ENCODE measurements around the gene SDK1. TPM values are rescaled to one million over a fixed set of nuclear protein-coding genes. Genes with fewer than 3 reads are reported as not detected.

Gene SDK1
- total RNA-seq, 4 donors from 2014 or later: 7.5 to 35.0 (median 10.2) TPM

DNA sequence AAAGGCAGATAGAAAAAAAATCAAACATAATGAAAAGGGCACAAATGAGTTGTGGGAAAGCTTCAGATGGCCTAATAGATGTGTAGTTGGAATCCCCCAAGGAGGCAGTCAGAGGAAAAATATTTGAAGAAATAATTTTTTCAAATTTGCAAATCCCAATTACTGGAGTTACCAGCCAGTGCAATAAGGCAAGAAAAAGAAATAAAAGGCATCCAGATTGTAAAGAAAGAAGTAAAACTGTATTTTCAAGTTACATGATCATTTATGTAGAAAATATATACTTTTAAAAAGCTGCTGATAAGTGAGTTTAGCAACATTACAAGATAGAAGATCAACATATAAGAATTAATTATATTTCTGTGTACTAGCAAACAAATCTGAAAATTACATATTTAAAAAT, 329.0 kb downstream of the SDK1 start:
- TF ChIP-seq, protein P1, sequence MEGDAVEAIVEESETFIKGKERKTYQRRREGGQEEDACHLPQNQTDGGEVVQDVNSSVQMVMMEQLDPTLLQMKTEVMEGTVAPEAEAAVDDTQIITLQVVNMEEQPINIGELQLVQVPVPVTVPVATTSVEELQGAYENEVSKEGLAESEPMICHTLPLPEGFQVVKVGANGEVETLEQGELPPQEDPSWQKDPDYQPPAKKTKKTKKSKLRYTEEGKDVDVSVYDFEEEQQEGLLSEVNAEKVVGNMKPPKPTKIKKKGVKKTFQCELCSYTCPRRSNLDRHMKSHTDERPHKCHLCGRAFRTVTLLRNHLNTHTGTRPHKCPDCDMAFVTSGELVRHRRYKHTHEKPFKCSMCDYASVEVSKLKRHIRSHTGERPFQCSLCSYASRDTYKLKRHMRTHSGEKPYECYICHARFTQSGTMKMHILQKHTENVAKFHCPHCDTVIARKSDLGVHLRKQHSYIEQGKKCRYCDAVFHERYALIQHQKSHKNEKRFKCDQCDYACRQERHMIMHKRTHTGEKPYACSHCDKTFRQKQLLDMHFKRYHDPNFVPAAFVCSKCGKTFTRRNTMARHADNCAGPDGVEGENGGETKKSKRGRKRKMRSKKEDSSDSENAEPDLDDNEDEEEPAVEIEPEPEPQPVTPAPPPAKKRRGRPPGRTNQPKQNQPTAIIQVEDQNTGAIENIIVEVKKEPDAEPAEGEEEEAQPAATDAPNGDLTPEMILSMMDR (IDR thresholded peaks at IDR 0.05; ENCODE audit: low read depth): no peak

DNA sequence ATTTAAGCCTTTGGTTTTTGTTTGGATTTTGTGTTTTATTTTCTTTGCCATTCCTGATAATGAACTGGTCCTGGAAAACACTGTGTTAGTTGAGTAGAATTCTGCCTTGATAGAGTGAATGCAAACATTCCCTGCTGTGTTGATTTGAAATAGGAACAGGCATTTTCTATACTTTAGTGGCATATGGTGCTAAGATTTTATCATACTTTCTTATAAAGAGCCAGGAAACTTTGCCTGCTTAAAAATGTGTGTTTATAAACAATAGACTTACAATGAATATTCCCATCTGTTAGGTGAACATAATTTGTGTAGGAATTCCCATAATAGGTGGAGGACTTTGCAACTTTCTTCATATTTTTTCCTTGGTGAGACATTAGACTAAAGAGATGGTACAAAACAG, 333.3 kb downstream of the SDK1 start:
- TF ChIP-seq, protein P1 (IDR thresholded peaks at IDR 0.05; ENCODE audit: low read depth): no peak

DNA sequence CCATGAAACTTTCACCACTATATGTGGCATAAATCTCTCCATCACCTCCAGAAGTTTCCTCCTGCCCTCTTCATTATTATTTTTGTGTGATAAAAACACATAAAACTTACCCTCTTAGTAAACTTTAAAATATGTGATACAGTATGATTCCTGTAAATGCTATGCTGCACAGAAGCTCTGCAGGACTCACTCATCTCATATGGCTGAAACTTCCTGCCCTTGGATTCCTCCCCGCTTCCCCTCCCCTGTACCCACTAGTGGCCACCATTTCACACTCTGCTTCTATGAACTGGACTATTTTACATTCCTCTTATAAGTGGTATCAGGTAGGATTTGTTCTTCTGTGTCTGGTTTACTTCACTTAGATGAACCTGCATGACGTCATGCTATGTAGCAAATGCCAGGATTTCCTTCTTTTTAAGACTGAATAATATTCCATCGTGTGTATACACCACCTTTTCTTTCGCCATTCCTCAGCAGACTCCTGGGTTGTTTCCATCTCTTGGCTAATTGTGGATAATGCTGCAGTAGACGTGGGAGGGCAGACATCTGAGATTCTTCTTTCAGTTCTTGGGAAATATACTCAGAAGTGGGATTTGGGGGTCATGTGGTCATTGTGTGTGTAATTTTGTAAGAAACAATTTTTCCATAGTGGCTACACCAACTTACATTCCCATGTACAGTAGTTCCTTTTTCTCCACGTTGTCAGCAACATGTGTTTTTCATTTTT, 335.2 kb downstream of the SDK1 start:
- TF ChIP-seq, protein P1 (IDR thresholded peaks at IDR 0.05; ENCODE audit: low read depth): no peak

DNA sequence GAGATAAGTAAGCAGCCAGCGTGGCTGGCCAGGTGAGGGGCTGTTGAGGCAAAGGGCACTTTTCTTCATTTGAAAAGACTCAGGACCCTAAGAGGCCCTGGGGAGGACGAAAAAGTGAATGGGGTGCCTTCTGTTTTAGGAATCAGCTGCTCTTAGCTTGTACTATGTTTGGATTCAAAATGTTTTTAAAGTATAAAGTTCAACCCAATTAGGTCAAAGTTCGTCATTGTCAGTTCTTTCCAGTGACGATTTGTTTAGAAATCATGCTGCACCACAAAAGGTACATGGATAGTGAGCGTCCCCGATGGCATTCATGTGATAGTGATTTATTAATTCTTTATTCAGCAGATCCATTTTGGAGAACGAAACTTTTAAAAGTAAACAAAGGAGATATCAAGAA, 338.2 kb downstream of the SDK1 start:
- TF ChIP-seq, protein P1 (IDR thresholded peaks at IDR 0.05; ENCODE audit: low read depth): no peak

DNA sequence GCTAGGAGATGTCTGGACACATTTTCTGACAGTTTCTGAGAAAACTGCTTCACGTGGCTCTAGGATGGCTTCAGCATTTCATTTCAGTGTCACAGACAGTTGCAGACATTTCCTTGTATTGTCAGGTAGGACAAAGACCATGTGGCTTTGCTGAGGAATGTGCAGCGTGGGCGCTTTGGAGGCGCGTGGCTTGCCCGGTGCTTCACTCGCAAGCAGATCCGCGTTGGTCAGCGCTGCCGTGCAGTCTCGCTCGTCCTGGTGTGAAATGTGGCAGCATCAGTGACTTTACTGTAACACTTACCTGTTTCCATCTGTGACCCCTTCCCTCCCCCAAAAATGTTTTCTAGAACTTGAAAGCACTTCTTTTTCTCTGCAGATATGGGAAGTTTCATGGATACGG, 340.5 kb downstream of the SDK1 start:
- TF ChIP-seq, protein P1 (IDR thresholded peaks at IDR 0.05; ENCODE audit: low read depth): no peak

DNA sequence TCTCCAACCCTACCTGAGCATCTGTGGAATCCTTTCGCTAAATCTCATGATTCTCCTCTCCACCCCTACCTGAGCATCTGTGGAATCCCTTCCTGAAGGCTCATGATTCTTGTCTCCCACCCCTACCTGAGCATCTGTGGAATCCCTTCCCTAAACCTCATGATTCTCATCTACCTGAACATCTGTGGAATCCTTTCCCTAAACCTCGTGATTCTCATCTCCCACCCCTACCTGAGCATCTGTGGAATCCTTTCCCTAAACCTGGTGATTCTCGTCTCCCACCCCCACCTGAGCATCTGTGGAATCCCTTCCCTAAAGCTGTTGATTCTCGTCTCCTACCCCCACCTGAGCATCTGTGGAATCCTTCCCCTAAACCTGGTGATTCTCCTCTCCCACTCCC, 342.0 kb downstream of the SDK1 start:
- TF ChIP-seq, protein P1 (IDR thresholded peaks at IDR 0.05; ENCODE audit: low read depth): no peak

DNA sequence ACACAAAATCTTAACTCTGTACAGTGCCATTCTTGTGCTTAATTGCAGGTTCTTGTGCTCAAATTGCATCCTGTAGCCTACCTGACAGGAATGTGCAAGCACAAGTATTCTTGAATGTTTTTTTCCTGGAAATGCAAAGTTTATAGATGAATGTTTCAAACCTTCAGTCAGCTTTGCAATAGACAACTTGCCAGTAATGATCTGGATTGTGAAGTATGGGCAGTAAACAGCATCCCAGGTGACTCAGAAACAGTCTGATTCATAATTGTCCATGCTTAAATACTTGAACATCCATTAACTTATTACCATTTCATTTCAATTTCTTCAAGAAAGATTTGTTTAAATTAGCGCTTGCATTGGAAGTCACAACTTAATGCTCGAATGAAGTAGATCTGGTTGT, 347.2 kb downstream of the SDK1 start:
- TF ChIP-seq, protein P1 (IDR thresholded peaks at IDR 0.05; ENCODE audit: low read depth): no peak
